Adipocyte (in vitro differentiated cells): ENCODE data around the gene NR4A1.

Experiments
- DNase-seq: peaks from one replicate; pipeline ENCODE4 v3.0.0-alpha.2; 2015; ENCODE audit warnings: low read depth
- H3K27me3 ChIP-seq: replicated peaks from 2 replicates; pipeline ENCODE4 v1.7.0; 2013; ENCODE audit warnings: mild to moderate bottlenecking, low read length, moderate library complexity; ENCODE audit not compliant: control insufficient read depth, insufficient read depth
- H3K36me3 ChIP-seq: 2 replicates; pipeline ENCODE4 v1.7.0; 2013; ENCODE audit warnings: low read length, mild to moderate bottlenecking, moderate library complexity; ENCODE audit not compliant: control insufficient read depth, insufficient read depth, severe bottlenecking
- H3K4me1 ChIP-seq: 2 replicates; pipeline ENCODE4 v1.7.0; 2013; ENCODE audit warnings: mild to moderate bottlenecking, low read length, moderate library complexity; ENCODE audit not compliant: control insufficient read depth, insufficient read depth
- H3K4me3 ChIP-seq: 2 replicates; pipeline ENCODE4 v1.7.0; 2013; ENCODE audit warnings: mild to moderate bottlenecking, low read length, moderate library complexity
- H3K9ac ChIP-seq: 2 replicates; pipeline ENCODE4 v1.7.0; 2013; ENCODE audit warnings: mild to moderate bottlenecking, low read length, moderate library complexity
- H3K9me3 ChIP-seq: 2 replicates; pipeline ENCODE4 v1.7.0; 2013; ENCODE audit warnings: mild to moderate bottlenecking, low read length, moderate library complexity; ENCODE audit not compliant: control insufficient read depth

NR4A1 gene

GRCh38 chr12:52063082-52063924 lies 12.1 kb downstream of the NR4A1 start:
- Histone ChIP-seq H3K27me3 (no peaks in the 10 kb centered on the region), H3K4me1 (no peaks in the 10 kb centered on the region), H3K36me3 (no peaks in the 10 kb centered on the region), H3K9me3 (no peaks in the 10 kb centered on the region), H3K9ac (no peak overlapping the region), H3K4me3 (no peak overlapping the region)
- no peak for DNase-seq

- no peaks in the 10 kb centered on the region for H3K36me3 ChIP-seq
- DNase-seq: no peak
Measured at GRCh38 chr12:52063981-52064649, 12.9 kb downstream of the NR4A1 start.

GRCh38 chr12:52066346-52067080 lies 15.3 kb downstream of the NR4A1 start:
- H3K27me3 ChIP-seq: no peaks in the 10 kb centered on the region
- H3K4me1 ChIP-seq: peaks cover 11% of the 10 kb centered on the region
- no peaks in the 10 kb centered on the region for H3K36me3 ChIP-seq
- no peak for DNase-seq
- H3K9me3 ChIP-seq: no peaks in the 10 kb centered on the region
- no peak overlapping the region for H3K9ac ChIP-seq
- no peak overlapping the region for H3K4me3 ChIP-seq

More at GRCh38 chr12:52063981-52064649, 12.9 kb downstream of the NR4A1 start:
- no peaks in the 10 kb centered on the region for H3K27me3 ChIP-seq
- H3K9ac ChIP-seq: no peak overlapping the region
- no peaks in the 10 kb centered on the region for H3K4me1 ChIP-seq
- no peak overlapping the region for H3K4me3 ChIP-seq
- no peaks in the 10 kb centered on the region for H3K9me3 ChIP-seq

GRCh38 chr12:52067081-52067374 lies 15.8 kb downstream of the NR4A1 start:
- DNase-seq: no peak
- Histone ChIP-seq H3K9me3 (no peaks in the 10 kb centered on the region), H3K36me3 (no peaks in the 10 kb centered on the region), H3K9ac (no peak overlapping the region), H3K27me3 (no peaks in the 10 kb centered on the region), H3K4me3 (no peak overlapping the region), H3K4me1 (peaks cover 16% of the 10 kb centered on the region)

- Histone ChIP-seq H3K4me3 (peak within 1 kb of the TSS; percentile 94), H3K27me3 (no peaks in the 10 kb centered on the region), H3K9ac (peak within 1 kb of the TSS; percentile 96), H3K4me1 (peaks cover 35% of the 10 kb centered on the region), H3K9me3 (no peaks in the 10 kb centered on the region), H3K36me3 (peaks cover 12% of the 10 kb centered on the region)
- peak; percentile 98 for DNase-seq
Measured at GRCh38 chr12:52069327-52070184, 18.3 kb downstream of the NR4A1 start, which contains the start of gene ATG101. TSS of gene ATG101 (plus strand) at chr12:52069978. CDS start at chr12:52073651, 3,673 bp downstream.

- peak overlapping the region; percentile 94 for H3K4me3 ChIP-seq
- peaks cover 35% of the 10 kb centered on the region for H3K4me1 ChIP-seq
- peak overlapping the region; percentile 96 for H3K9ac ChIP-seq
- peaks cover 20% of the 10 kb centered on the region for H3K36me3 ChIP-seq
- H3K9me3 ChIP-seq: no peaks in the 10 kb centered on the region
- DNase-seq: peak; percentile 86
- H3K27me3 ChIP-seq: no peaks in the 10 kb centered on the region
Measured at GRCh38 chr12:52070185-52070925, 19.1 kb downstream of the NR4A1 start.

GRCh38 chr12:52073531-52074381 lies 22.5 kb downstream of the NR4A1 start:
- Histone ChIP-seq H3K27me3 (no peaks in the 10 kb centered on the region), H3K9ac (no peak overlapping the region), H3K4me3 (no peak overlapping the region), H3K36me3 (peaks cover 46% of the 10 kb centered on the region), H3K4me1 (peaks cover 35% of the 10 kb centered on the region), H3K9me3 (no peaks in the 10 kb centered on the region)
- DNase-seq: no peak

- H3K4me3 ChIP-seq: no peak overlapping the region
- no peaks in the 10 kb centered on the region for H3K27me3 ChIP-seq
- H3K36me3 ChIP-seq: peaks cover 46% of the 10 kb centered on the region
- DNase-seq: peak; percentile 40
- H3K4me1 ChIP-seq: peaks cover 35% of the 10 kb centered on the region
- no peak overlapping the region for H3K9ac ChIP-seq
- H3K9me3 ChIP-seq: no peaks in the 10 kb centered on the region
Measured at GRCh38 chr12:52074971-52075724, 23.9 kb downstream of the NR4A1 start.

GRCh38 chr12:52076811-52077210 lies 25.6 kb downstream of the NR4A1 start:
- no peak overlapping the region for H3K9ac ChIP-seq
- no peak overlapping the region for H3K4me3 ChIP-seq
- no peaks in the 10 kb centered on the region for H3K9me3 ChIP-seq
- H3K36me3 ChIP-seq: peaks cover 46% of the 10 kb centered on the region
- H3K4me1 ChIP-seq: peaks cover 26% of the 10 kb centered on the region
- no peak for DNase-seq
- no peaks in the 10 kb centered on the region for H3K27me3 ChIP-seq
